ENCODE results near the gene TGFBR1.

TGFBR1 gene

GRCh38 chr9:99104459-99105151 is at the start of gene TGFBR1:
Gene TGFBR1, plus strand, starts transcription at chr9:99105113. Its CDS starts 93 bp downstream, at chr9:99105206.
- peak; percentile 36 for DNase-seq (ENCODE audit: low read depth, low spot score)

- no peak for DNase-seq (ENCODE audit: low read depth, low spot score)
These were observed 49.5 kb upstream of the TGFBR1 start for GRCh38 chr9:99055384-99055783.

GRCh38 chr9:99056186-99056585 is 48.7 kb upstream of the TGFBR1 start:
- no peak for DNase-seq (ENCODE audit: low read depth, low spot score)

DNA sequence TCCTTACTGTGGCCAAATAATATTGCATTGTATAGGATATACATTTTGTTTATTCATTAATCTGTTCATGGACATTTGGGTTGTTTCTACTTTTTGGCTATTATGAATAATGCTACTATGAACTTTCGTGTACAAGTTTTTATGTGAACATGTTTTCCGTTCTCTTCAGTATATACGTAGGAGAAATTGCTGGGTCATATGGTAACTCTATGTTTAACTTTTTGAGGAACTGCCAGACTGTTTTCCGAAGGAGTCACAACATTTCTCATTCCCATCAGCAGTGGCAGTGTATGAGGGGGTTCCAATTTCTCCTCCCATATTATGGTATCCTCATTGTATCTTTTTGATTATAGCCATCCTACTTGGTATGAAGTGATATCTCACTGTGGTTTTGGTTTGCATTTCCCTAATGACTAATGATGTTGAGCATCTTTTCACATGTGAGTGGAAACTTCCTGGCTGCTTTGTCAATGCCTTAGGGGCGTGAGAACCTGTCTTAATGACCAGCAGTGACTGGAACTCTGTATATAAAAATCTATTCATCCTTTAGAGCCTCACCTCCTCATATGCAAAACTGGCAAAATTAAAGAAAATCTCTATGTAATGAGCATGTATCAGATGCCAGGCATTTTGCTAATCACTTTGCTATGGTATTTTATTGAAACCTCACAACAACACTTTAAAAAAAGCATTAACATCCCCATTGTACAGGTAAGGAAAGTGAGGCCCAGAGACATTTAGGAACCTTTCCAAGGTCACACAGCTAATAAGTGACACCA is 47.8 kb upstream of the TGFBR1 start:
- DNase-seq (ENCODE audit: low read depth, low spot score), result no peak

DNA sequence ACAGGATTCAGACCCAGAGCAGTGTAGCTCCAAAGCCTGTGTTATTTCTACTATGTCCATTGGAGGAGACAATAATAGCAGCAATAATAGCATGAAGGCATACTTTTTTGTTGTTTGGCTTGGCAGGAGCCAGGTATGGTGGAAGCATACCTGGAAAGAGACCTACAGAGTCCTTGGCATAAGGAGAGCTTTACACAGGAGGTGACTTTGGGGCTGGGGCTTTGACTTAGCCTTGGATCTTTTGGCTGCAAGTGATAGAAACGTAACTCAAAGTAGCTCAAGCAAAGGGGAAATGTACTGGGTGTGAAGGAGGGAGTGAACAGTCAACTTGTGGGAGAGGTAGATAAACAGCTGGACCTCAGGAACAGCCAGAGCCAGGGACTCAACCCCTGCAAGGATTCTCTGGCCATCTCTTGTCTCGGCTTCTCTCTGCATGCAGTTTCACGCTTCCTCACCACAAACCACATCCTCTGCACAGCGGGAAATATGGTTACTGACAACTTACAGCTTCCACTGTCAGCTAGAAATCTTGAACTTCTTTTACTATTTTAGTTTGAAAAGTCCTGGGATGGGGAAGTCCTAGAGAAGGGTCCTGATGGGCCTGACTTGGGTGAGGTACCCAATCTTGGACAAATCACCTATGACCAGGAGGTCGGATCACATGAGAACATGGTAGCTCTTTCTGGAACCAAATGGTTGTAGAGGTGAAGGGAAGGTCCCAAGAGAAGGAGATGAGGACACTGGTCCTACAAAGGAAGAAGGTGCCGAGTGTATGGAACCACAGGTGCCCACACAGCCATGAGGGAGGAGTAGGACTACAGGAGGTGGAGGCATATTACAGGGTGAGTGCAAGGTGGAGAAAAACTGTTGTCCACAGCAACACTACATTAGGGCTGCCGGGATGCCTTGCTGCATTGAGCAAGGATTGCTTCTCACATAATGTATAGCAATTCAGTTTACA is 47.0 kb upstream of the TGFBR1 start:
- DNase-seq (ENCODE audit: low read depth, low spot score), result peak; percentile 71

- no peak for DNase-seq (ENCODE audit: low read depth, low spot score)
These were observed 45.7 kb upstream of the TGFBR1 start for GRCh38 chr9:99058964-99059921.

- DNase-seq (ENCODE audit: low read depth, low spot score), result no peak
These were observed 44.3 kb upstream of the TGFBR1 start for GRCh38 chr9:99060621-99061020.

DNA sequence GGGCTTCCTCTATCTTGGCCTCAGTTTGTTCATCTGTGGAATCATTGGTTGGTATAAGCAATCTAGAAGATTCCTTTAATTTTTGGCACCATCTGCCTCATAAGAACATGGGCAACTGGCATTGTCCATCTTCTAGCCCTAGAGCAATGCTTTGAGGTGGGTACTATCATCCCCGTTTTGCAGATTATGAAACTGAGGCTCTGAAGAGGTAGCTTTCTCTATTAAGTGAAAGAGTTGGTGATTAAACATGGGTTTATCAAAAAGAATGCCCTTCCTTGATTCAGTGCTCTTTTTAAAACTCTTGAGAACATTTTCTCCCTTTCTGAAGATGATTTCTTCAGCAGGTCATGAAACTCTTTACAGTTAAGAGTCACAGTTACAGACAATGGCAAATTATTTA is 42.4 kb upstream of the TGFBR1 start:
- DNase-seq (ENCODE audit: low read depth, low spot score), result no peak

DNA sequence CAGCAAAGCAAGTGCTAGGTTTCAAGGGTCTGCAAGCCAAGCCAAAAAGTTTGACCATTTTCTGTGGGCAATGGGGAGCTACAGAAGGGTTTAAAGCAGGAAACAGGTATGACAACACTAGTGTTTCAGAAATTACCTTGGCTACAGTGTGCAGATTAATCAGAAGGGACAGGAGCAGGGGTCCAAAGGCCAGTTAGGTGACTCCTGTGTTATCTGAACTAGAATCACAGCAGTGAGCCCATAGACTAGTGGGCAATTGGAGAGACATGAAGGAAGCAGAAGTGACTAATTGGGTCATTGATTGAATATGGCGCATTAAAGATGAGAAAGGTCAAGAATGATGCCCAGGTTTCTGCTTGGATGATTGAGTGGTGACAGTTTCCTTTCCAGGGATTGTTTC is 41.4 kb upstream of the TGFBR1 start:
- no peak for DNase-seq (ENCODE audit: low read depth, low spot score)

DNA sequence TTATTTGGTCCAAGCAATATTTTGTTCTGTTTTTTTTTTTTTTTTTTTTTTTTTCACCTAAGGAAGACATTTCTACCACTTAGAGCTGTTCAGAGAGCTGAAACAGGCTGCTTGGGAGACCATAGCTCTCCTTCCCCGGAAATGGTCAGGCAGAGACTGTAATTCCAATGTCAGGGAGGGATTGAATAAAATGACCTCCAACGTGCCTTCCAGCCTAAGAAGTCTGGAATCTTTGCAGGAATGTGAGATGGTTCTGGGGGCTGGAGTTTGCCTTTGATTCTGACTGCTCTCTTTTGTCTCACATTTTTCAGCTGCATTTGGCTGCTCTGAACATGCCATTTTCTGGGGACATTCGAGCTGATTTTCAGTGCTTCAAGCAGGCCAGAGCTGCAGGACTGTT is 38.3 kb upstream of the TGFBR1 start:
- no peak for DNase-seq (ENCODE audit: low read depth, low spot score)

- no peak for DNase-seq (ENCODE audit: low read depth, low spot score)
These were observed 35.8 kb upstream of the TGFBR1 start for GRCh38 chr9:99069075-99069474.

DNA sequence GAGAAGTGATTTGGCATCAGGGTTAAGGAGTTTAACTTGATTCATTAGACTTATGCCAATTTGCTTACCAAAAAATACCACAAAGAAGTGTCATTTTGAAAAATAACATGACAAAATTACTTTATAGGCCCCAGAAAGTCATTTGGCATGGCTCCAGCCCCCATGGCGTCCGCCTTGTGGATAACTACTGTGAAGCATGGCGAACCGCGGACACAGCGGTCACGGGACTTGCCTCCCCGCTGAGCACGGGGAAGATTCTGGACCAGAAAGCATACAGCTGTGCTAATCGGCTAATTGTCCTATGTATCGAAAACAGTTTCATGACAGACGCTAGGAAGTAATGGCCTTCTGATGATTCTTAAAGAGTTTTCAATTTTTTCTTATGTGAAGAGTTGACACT is 35.4 kb upstream of the TGFBR1 start:
- no peak for DNase-seq (ENCODE audit: low read depth, low spot score)

DNA sequence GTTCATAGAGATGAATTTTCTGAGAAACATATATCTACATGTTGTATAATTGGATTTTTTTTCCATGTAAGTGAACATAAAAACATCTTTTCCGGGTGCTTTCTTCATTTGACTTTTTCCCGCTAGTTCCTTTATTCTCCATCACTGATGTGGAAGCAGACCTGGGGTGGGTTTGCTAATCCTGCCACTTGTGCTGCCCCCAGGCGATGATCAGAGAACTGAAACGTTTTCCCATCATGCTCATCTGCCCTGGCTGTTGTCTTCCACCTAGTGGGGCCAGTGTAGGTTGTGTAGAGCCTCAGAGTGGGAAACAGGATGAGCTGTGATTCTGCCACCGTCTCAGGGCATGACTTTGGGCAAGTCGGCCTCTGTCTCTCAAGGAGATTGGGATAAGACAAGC is 34.2 kb upstream of the TGFBR1 start:
- no peak for DNase-seq (ENCODE audit: low read depth, low spot score)

DNA sequence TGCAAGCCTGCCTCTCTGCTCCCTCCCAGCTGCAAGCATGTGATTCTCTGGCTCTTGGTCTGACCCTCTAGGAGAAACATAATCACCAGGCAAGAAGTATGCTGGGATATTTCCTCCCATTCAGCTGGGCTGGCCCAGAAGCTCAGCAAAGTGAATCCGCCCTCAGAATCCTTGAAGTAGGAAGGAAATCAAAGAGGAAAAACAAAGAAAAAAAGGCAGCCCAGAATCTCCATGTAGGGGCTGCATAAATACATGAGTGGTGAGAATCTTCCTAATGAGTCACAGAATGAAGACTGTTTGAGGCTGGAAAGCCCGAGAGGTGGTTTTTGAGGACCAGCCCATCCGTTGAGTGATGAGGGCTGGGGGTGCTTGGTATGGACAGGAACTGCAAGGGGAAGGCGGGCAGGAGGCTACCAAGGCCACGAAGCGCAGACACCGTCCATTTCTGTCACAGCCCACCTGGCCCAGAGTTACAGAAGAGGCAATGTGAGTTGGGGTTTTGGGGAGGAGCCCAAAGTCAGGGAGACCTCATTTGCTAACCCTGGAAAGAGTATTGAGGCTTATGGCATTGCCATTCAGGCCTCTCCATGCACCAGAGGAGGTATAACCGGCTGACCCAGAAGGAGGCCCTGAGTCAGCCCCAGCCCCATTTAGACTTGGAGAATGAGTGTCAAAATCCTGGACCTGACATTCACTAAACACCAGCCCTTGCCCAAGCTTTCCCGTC is 33.4 kb upstream of the TGFBR1 start:
- no peak for DNase-seq (ENCODE audit: low read depth, low spot score)

GRCh38 chr9:99072040-99072394 is 32.9 kb upstream of the TGFBR1 start:
- DNase-seq (ENCODE audit: low read depth, low spot score), result no peak

GRCh38 chr9:99073347-99073746 is 31.6 kb upstream of the TGFBR1 start:
- no peak for DNase-seq (ENCODE audit: low read depth, low spot score)

DNA sequence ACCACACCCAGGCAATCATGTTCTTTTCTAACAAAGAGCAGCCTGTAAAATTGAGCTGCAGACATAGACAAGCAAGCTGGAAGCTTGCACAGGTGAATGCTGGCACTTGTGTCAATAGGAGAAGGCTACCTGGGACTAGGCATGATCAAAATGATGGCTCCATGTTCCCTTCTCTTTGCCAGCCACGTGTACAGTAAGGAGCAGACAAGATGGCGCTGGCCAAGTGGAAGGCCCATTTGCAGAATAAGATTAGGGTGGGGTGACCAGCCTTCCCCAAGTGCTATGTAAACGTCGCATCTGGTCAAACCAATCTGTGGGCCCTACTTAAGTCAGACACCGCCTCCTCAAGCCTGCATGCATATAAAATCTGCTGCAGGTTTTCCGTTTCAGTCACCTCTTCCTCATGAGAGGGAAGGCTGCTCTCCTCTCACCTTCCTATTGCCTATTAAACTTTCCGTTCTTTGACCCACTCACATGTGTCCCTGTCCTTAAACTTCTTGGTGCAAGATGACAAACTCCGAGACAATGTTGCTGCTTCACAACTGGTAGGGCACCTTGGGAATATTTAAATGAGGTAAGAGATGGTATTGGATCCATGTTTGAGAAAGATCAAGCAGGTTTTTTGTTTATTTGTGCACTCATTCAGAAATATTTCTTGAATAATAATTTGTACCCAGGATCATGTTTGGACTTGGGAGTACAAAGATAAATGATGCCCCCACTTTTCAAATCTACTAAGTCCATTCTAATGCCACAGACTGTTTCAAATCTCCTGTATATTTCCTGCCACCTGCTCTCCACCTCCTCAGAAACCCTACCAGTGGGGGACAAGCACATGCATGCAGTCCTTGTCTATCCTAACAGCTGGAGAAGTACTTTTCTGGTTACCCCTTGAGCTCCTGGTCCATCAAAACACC is 30.7 kb upstream of the TGFBR1 start:
- no peak for DNase-seq (ENCODE audit: low read depth, low spot score)

DNA sequence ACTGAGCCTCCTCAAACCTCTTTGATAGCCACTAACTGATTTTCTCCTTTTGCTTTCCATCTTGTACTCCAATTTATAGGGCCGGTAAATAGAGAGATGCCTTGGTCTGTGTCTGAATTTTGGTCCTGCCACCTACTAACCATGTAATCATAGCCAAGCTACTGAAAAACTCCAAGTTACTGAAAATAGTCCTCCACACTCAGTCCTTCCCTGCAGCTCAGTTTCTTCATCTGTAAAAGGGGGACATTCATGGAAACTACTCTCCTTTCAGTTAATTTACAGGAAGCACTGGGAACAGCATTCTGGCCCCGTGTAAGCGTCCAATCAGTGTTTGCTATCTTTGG is 30.0 kb upstream of the TGFBR1 start:
- DNase-seq (ENCODE audit: low read depth, low spot score), result no peak

- DNase-seq (ENCODE audit: low read depth, low spot score), result no peak
These were observed 29.5 kb upstream of the TGFBR1 start for GRCh38 chr9:99075246-99075912.

Measured in brain pericyte (primary cell).